Spinal cord (tissue), 4 donors: ENCODE data around the gene OR13C9. TPM values are rescaled to one million over a fixed set of nuclear protein-coding genes. Genes with fewer than 3 reads are reported as not detected.

Source experiments
- polyA plus RNA-seq, 2 donors: library from polyadenylated mRNA; unstranded; fragments of 120-200 nt; gene quantifications; one replicate each; pipeline ENCODE4 v1.2.1, GENCODE V29; 2013; ENCODE audit not compliant: insufficient read length in 2 of 2
- total RNA-seq, 2 donors: library from RNA; depleted of rRNA in 1 of 2; stranded (reverse); fragments of 120-200 nt in 1 of 2; fragments of >200 nt in 1 of 2; gene quantifications; one replicate each; pipeline versions ENCODE4 v1.2.3 to v1.2.4, GENCODE V29; 2013 to 2014

The OR13C9 gene
- total and polyA plus RNA-seq, 4 donors: 0.17 TPM; not detected in 3

Other genes starting within 250 kb of the OR13C9 start
- not detected for gene OR13F1, start 113.9 kb downstream of the OR13C9 start, total RNA-seq
- not detected for gene OR13F1, start 113.9 kb downstream of the OR13C9 start, polyA plus RNA-seq
- gene OR13C4, start 91.0 kb downstream of the OR13C9 start, total RNA-seq: under 1 TPM in 1 of 2 donors, not detected in 1; 0.17 TPM
- gene OR13C4, start 91.0 kb downstream of the OR13C9 start, polyA plus RNA-seq: not detected
- gene OR13C3, start 81.3 kb downstream of the OR13C9 start, total RNA-seq: under 1 TPM in 1 of 2 donors, not detected in 1; 0.59 TPM
- gene OR13C3, start 81.3 kb downstream of the OR13C9 start, polyA plus RNA-seq: not detected
- not detected for gene OR13C8, start 49.0 kb downstream of the OR13C9 start, total RNA-seq
- not detected for gene OR13C8, start 49.0 kb downstream of the OR13C9 start, polyA plus RNA-seq
- not detected for gene OR13C5, start 18.8 kb downstream of the OR13C9 start, total RNA-seq
- not detected for gene OR13C5, start 18.8 kb downstream of the OR13C9 start, polyA plus RNA-seq
- under 1 TPM; 0.28 to 0.30 TPM for gene OR13C2, start 12.6 kb downstream of the OR13C9 start, total RNA-seq
- not detected for gene OR13C2, start 12.6 kb downstream of the OR13C9 start, polyA plus RNA-seq
- gene OR13D1, start 76.3 kb upstream of the OR13C9 start, total RNA-seq: not detected
- not detected for gene OR13D1, start 76.3 kb upstream of the OR13C9 start, polyA plus RNA-seq
- 10 to 100 TPM; 56.4 to 79.6 TPM for gene NIPSNAP3A, start 129.5 kb upstream of the OR13C9 start, total RNA-seq
- gene NIPSNAP3A, start 129.5 kb upstream of the OR13C9 start, polyA plus RNA-seq: 10 to 100 TPM; 60.0 to 72.8 TPM
- gene NIPSNAP3B, start 145.9 kb upstream of the OR13C9 start, total RNA-seq: 1 to 10 TPM; 7.5 to 9.1 TPM
- gene NIPSNAP3B, start 145.9 kb upstream of the OR13C9 start, polyA plus RNA-seq: 10 to 100 TPM; 11.2 to 13.2 TPM